GM21786 (cell line): ENCODE measurements around the gene CHCHD6.

Experiments used
- ATAC-seq: cut with Tn5 transposase; IDR thresholded peaks from one replicate; pipeline ENCODE4 v1.9.1; 2021; ENCODE audit not compliant: unreplicated experiment

Gene CHCHD6

GRCh38 chr3:126891141-126891540, 187.1 kb downstream of the CHCHD6 start:
- no peak for ATAC-seq

DNA sequence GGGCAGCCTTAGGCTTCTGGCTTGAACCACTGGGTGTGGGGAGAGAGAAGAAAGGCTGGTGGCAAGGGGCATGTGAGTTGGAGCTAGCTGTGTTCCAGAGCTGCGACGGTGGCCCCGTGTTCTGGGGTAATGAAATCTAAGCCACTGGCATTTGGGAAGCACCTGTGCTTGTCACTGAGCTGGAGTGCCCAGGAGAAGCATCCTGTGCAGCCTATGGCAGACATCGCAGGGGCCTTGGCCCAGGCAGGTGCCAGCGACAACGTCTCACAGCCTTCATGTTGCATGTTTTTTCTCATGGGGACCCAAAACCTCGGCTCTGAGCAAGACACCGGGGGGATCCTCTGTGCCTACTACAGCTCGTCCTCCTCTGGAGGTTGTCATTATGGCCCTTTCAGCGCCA, 187.8 kb downstream of the CHCHD6 start:
- ATAC-seq = no peak

DNA sequence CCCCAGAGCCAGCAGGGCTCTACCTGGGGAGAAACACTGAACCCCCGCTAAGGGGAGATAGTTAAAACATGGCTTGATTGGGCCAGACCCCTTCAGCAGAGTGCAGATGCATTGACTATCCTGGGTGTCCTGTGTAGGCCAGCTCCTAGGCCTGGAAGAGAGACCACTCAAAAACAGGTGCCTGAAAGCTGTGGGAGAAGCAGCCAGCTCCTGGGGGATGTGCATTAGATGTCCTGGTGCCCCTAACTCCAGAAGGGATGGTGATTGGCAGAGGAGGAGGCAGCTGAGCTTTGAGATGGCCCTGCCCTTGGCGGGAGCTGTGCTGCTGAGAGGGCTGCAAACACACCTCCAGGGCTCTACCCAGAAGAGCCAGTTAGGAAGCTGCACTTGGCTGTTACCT, 189.6 kb downstream of the CHCHD6 start:
- ATAC-seq = no peak

- ATAC-seq = no peak
Measured at GRCh38 chr3:126894475-126894874, 190.4 kb downstream of the CHCHD6 start.

DNA sequence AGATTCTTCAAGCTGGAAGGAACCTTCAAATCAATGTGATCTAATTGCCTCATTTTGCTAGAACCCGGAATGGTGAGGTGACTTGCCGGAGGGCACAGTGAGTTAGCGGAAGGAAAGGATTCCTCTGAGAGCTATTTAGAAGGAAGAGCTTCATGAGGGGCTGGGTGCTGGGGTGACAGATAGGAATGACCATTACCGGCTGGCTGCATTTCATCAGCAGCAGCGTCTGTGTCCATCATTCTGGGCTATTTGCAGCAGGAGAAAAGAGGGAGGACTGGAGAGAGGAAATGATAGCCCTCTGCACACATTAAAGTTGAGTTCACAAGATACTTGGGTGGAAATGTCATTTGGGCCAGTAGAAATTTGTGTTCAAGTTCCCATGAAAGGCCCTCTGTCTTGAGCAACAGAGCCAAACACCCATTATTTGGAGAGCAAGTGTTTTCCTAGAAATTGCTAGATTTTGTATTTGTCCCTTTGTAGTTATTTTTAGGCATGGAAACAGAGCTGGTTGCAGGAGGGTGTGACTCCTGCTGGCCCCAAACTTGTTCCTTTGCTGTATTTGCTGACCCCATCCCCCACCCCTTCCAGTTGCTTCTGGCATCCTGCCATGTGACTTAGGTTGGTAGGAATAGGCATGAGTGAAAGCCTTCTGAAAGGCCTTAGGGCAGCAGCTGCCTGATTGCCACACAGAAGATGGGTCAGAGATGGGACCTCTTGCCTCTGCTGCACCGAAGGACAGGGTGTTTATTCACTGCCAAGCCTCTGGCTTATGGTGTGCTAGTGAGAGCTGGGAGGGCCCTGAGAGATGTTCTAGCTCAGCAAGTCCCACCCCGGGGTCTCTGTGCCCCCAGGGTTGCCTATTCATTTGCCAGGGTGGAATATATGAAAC, 191.4 kb downstream of the CHCHD6 start:
- ATAC-seq = no peak

DNA sequence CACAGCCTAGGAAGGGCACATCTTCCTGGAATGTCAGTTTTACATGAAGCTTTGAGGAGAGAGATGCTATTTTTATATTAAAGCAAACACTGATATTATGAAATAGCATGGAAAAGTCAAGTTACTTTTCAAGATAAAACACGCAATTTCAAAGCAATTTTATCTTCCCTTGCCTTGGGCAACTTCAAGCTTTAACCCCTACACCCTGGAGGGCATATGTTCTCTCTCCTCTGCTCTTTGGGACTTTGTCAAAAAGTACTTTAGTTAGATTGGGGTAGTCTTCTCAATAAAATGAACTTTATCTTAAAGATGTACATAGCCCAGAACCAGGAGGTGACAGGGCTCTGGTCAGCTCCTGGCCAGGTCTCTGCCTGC, 192.0 kb downstream of the CHCHD6 start:
- ATAC-seq = no peak

DNA sequence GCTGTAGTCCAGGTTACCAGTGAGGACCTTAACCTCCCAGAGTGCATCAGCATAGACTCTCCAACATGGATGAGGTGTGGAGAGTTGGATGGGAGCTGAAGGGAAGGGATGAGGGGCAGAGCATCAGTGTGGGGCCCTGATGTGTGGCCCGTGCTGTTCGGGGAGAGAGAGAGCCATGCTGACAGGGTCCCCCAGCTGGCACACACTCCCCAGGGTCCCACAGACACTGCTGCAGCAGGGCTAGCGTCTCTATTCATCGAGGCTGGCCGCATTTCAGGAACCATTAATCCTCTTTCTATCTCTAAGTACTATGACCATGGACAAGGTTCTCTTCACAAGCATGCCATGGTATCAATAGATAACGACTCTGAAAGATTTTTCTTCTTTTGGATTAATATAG, 192.9 kb downstream of the CHCHD6 start:
- ATAC-seq = no peak

- no peak for ATAC-seq
Measured at GRCh38 chr3:126897943-126898342, 193.9 kb downstream of the CHCHD6 start.

GRCh38 chr3:126900859-126901540, 197.0 kb downstream of the CHCHD6 start:
- ATAC-seq = no peak

GRCh38 chr3:126901631-126902030, 197.6 kb downstream of the CHCHD6 start:
- ATAC-seq = no peak

DNA sequence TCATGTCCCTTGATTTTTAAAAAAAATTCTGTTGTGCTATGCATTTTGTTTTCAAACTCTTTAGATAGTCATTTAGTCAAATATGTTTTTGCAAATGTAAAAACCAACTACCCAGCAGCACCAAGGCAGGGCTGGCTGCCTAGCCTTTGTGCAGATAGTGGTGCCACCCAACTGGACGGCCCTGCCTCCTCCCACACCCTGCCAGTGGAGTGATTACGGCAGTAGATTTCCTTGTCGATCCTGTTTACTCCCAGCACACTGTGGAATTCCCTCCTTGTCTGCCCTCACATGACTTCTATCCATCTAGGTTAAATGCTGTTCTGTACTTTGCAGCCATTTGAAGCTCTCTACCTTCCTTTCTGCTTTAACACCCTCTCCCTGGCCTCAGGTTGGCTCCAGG, 199.5 kb downstream of the CHCHD6 start:
- no peak for ATAC-seq

DNA sequence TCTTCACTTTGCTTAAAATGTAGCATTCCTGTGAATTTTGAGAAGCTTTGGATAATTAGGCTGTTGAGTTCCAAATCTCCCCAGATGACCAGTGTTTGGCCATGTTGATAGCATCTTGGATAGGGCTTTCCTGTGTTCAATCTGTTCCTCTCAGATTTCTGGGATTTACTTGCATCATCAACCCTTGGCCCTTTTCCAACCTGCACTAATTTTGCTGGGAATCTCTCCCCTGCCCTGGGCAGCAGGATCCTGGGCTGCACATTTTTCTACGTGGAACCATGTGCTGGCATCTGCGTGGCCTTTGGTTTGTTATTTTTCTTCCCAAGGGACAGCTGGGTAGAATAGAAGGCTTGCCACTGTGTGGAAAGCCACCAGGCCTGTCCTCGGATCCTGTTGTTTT, 203.5 kb downstream of the CHCHD6 start:
- ATAC-seq = no peak

- no peak for ATAC-seq
Measured at GRCh38 chr3:126908752-126909275, 204.8 kb downstream of the CHCHD6 start.

- no peak for ATAC-seq
Measured at GRCh38 chr3:126910231-126910630, 206.2 kb downstream of the CHCHD6 start.

DNA sequence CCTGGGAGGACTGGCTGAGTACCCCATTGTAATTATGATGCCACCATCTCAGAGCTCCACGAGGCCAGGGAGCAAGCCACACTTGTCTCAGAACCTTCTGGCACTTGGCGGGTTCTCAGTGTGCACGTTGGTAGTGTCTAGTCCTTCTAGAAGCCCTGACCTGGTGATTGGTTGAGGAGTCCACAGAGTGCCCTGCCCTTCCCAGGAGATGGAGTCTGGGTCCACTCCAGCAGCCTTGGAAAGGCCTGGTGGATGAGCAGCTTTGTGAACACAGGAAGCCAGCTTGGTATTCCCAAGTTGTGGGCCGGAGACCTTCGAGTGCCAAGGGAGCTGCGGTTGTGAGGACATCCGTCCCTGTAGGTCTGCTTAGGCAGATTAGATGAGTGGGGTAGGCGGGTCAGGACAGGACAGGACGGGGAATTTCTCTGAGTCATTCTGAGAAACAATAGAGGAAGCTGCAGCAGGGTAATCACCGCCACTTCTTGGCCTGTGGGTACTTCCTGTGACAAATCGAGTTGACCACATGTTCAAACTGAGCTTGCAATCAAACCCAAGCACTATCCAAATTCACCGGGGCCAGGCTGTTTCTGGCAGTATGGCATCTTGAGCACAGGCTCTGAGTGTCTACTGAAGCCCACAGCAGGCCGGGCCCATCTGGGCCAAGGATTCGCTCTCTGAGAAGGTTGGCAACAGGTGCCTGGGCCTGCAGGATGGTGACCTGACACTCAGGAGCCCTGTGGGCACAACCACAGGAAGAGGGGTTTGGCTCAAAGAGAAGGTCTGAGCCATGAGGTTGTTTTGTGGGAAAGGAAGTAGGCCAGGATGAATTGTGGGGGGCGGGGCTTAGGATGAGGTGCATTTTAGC, 207.4 kb downstream of the CHCHD6 start:
- peak; percentile 96 for ATAC-seq

- ATAC-seq = no peak
Measured at GRCh38 chr3:126912027-126912422, 208.0 kb downstream of the CHCHD6 start.

- no peak for ATAC-seq
Measured at GRCh38 chr3:126912491-126913195, 208.6 kb downstream of the CHCHD6 start.

GRCh38 chr3:126913524-126913923, 209.5 kb downstream of the CHCHD6 start:
- no peak for ATAC-seq

DNA sequence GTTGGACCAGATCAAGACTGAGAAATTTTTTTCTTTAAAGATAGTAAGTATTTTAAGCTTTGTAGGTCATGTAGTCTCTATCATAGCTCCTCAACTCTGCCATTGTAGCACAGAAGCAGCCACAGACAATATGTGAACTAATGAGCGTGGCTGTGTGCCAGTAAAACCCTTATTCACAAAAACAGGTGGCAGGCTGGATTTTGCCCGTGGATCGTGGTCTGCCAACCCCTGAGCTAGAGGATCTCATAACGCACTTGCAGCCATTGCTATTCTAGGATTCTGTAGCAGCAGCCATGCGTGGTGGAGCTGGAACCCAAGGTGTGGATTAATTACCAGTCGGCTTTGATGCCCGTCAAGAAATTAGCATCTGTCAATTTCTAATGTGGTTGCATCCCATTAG, 210.2 kb downstream of the CHCHD6 start:
- ATAC-seq = no peak

DNA sequence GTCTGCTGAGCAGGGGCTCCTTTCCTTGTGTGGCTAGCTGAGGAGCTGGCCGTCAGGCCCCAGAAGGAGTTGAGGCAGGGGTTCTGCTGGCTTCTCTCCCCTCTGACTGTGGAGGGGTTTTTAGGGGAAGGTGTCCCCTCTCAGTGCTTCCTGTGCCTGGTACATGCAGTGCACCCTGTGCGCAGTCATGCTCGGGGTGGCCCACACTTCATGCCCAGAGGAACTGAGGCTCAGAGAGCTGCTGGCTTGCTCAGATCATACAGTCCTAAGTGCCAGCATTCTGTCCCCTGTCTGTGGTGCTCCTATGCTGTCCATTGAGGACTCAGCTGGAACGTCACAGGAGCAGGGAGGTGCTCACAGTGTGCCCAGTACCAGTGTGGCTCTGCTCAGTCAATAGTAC, 211.0 kb downstream of the CHCHD6 start:
- ATAC-seq = no peak

DNA sequence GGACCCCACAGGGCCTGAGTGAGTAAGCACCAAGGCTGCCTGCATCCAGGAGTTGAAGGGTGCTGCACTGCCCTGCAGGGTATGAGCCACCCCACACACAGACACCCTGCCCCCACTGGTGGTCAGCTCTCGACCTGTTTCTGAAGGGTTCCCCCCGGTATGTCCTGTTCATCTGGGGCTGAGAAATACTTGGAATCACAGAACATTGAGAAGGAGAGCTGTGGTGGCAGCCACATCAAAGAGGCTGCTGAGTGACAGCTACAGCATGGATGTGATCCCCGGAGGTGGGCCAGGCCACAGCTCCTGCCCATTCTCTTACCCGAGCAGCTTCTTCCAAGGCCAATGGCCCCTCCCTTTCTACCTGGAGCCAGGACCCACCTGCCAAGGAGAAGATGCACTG, 212.5 kb downstream of the CHCHD6 start:
- no peak for ATAC-seq
